ENCODE measurements around the gene PSD2. TPM values are rescaled to one million over a fixed set of nuclear protein-coding genes. Genes with fewer than 3 reads are reported as not detected.
A peak's percentile ranks its signal among the peaks of the same experiment; 100 is the strongest.

Gene PSD2
- total and polyA plus RNA-seq, 8 donors, result 0.06 to 2.5 (median 1.7) TPM; not detected in 1

- peak; percentile 45 to 90 (median 77) for DNase-seq
- Histone ChIP-seq H3K4me1 (peaks cover 4 to 11% of the 10 kb centered on the region in 2 donors), H3K27me3 (no peaks in the 10 kb centered on the region), H3K4me3 (no peak overlapping the region), H3K9me3 (no peaks in the 10 kb centered on the region), H3K27ac (peak overlapping the region in 1 of 2 donors; percentile 8), H3K36me3 (no peaks in the 10 kb centered on the region)
- no peak for ATAC-seq
- TF ChIP-seq, protein P1, sequence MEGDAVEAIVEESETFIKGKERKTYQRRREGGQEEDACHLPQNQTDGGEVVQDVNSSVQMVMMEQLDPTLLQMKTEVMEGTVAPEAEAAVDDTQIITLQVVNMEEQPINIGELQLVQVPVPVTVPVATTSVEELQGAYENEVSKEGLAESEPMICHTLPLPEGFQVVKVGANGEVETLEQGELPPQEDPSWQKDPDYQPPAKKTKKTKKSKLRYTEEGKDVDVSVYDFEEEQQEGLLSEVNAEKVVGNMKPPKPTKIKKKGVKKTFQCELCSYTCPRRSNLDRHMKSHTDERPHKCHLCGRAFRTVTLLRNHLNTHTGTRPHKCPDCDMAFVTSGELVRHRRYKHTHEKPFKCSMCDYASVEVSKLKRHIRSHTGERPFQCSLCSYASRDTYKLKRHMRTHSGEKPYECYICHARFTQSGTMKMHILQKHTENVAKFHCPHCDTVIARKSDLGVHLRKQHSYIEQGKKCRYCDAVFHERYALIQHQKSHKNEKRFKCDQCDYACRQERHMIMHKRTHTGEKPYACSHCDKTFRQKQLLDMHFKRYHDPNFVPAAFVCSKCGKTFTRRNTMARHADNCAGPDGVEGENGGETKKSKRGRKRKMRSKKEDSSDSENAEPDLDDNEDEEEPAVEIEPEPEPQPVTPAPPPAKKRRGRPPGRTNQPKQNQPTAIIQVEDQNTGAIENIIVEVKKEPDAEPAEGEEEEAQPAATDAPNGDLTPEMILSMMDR (IDR thresholded peaks at IDR 0.05), result no peak
- intact Hi-C loops (cut with DNase I), result loop anchor here in 1 of 2 donors (5.0 to 10.0 kb wide), 2 partner anchors 76 to 101 kb away; no protein-coding TSS in a partner anchor
These were observed 67.8 kb downstream of the PSD2 start for GRCh38 chr5:139863361-139863760.

- DNase-seq, result peak in 2 of 4 donors; percentile 63 to 80
- Histone ChIP-seq H3K27ac (peak overlapping the region in 1 of 2 donors; percentile 8), H3K4me1 (peaks cover 4 to 11% of the 10 kb centered on the region in 2 donors), H3K9me3 (no peaks in the 10 kb centered on the region), H3K36me3 (no peaks in the 10 kb centered on the region), H3K4me3 (no peak overlapping the region), H3K27me3 (no peaks in the 10 kb centered on the region)
- TF ChIP-seq, protein P1 (IDR thresholded peaks at IDR 0.05), result peak; percentile 83 to 93
- intact Hi-C loops (cut with DNase I), result loop anchor here in 1 of 2 donors (5.0 to 10.0 kb wide), 2 partner anchors 77 to 101 kb away; no protein-coding TSS in a partner anchor
- ATAC-seq, result peak; percentile 90
These were observed 68.4 kb downstream of the PSD2 start for GRCh38 chr5:139863855-139864558.

- peaks cover 4 to 11% of the 10 kb centered on the region in 2 donors for H3K4me1 ChIP-seq
- intact Hi-C loops (cut with DNase I), result loop anchor here in 1 of 2 donors (5.0 to 10.0 kb wide), 2 partner anchors 78 to 100 kb away; no protein-coding TSS in a partner anchor
- no peak overlapping the region for H3K27ac ChIP-seq
- H3K27me3 ChIP-seq, result no peaks in the 10 kb centered on the region
- TF ChIP-seq, protein P1 (IDR thresholded peaks at IDR 0.05), result no peak
- H3K9me3 ChIP-seq, result no peaks in the 10 kb centered on the region
- no peak for ATAC-seq
- H3K4me3 ChIP-seq, result no peak overlapping the region
- no peaks in the 10 kb centered on the region for H3K36me3 ChIP-seq
- DNase-seq, result peak in 1 of 4 donors; percentile 61
These were observed 69.3 kb downstream of the PSD2 start for GRCh38 chr5:139864716-139865483.

- ATAC-seq (no peak), DNase-seq (no peak)
- intact Hi-C loops (cut with DNase I), result loop anchor here in 1 of 2 donors (10.0 kb wide), 1 partner anchor 98 kb away; no protein-coding TSS in a partner anchor
- Histone ChIP-seq H3K36me3 (no peaks in the 10 kb centered on the region), H3K27me3 (no peaks in the 10 kb centered on the region), H3K4me1 (peaks cover 4 to 11% of the 10 kb centered on the region in 2 donors), H3K4me3 (no peak overlapping the region), H3K27ac (no peak overlapping the region), H3K9me3 (no peaks in the 10 kb centered on the region)
- TF ChIP-seq, protein P1 (IDR thresholded peaks at IDR 0.05), result no peak
These were observed 71.5 kb downstream of the PSD2 start for GRCh38 chr5:139867109-139867508.

DNA sequence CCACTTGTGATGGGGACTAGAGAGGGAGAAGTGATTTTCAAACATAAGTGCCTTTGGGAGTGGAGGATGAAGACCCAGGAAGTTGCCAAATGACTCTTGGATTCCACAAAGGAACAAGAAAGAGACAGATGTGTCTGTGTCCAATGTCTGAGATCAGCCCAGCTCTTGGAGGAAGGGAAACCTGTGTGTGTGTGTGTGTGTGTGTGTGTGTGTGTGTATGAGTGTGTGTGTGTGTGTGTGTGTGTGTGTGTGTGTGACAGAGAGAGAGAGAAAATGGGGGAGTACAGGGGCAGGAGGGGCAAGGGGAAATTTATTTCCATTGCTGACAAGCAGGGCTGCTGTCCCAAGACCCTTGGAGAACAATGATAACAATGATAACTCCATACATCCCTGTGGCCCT, 72.0 kb downstream of the PSD2 start:
- Histone ChIP-seq H3K4me1 (peaks cover 4 to 11% of the 10 kb centered on the region in 2 donors), H3K27me3 (no peaks in the 10 kb centered on the region), H3K4me3 (no peak overlapping the region), H3K27ac (no peak overlapping the region), H3K9me3 (no peaks in the 10 kb centered on the region), H3K36me3 (no peaks in the 10 kb centered on the region)
- no peak for DNase-seq
- ATAC-seq, result no peak
- intact Hi-C loops (cut with DNase I), result loop anchor here in 1 of 2 donors (10.0 kb wide), 1 partner anchor 97 kb away; no protein-coding TSS in a partner anchor
- TF ChIP-seq, protein P1 (IDR thresholded peaks at IDR 0.05), result no peak

Data from left lung (tissue), 10 donors.